NCI-H2196 treated with DMSO at 0.1 percent for 48 hours (cell line): ENCODE results near the gene LAMA2.

Source experiments
- DNase-seq: peaks from one replicate; lab custom pipeline; 2025; ENCODE audit not compliant: unreplicated experiment; lab: John Stamatoyannopoulos, UW

LAMA2 gene

GRCh38 chr6:128882991-128883611, at the start of gene LAMA2:
Gene LAMA2 (plus strand): TSS chr6:128883138. CDS start chr6:128883246, 108 bp downstream.
- no peak for DNase-seq

- DNase-seq: no peak
Observed at GRCh38 chr6:128836761-128837160, 46.2 kb upstream of the LAMA2 start.

- DNase-seq: no peak
Observed at GRCh38 chr6:128841518-128841917, 41.4 kb upstream of the LAMA2 start.

GRCh38 chr6:128844598-128844997, 38.3 kb upstream of the LAMA2 start:
- no peak for DNase-seq

- no peak for DNase-seq
Observed at GRCh38 chr6:128847431-128848210, 35.3 kb upstream of the LAMA2 start.

- DNase-seq: no peak
Observed at GRCh38 chr6:128848212-128848935, 34.6 kb upstream of the LAMA2 start.

- no peak for DNase-seq
Observed at GRCh38 chr6:128855581-128856085, 27.3 kb upstream of the LAMA2 start.

GRCh38 chr6:128857806-128858205, 25.1 kb upstream of the LAMA2 start:
- DNase-seq: no peak

GRCh38 chr6:128860782-128861181, 22.2 kb upstream of the LAMA2 start:
- no peak for DNase-seq

GRCh38 chr6:128863983-128864382, 19.0 kb upstream of the LAMA2 start:
- no peak for DNase-seq

GRCh38 chr6:128870746-128871145, 12.2 kb upstream of the LAMA2 start:
- no peak for DNase-seq

- DNase-seq: no peak
Observed at GRCh38 chr6:128874863-128875262, 8.1 kb upstream of the LAMA2 start.

- DNase-seq: no peak
Observed at GRCh38 chr6:128882560-128882959, 378 bp upstream of the LAMA2 start.

GRCh38 chr6:128883906-128884305, 968 bp downstream of the LAMA2 start:
- DNase-seq: no peak

GRCh38 chr6:128885381-128885780, 2.4 kb downstream of the LAMA2 start:
- no peak for DNase-seq

GRCh38 chr6:128886706-128887105, 3.8 kb downstream of the LAMA2 start:
- no peak for DNase-seq

GRCh38 chr6:128888444-128889175, 5.7 kb downstream of the LAMA2 start:
- no peak for DNase-seq

- DNase-seq: no peak
Observed at GRCh38 chr6:128889870-128890269, 6.9 kb downstream of the LAMA2 start.

GRCh38 chr6:128892079-128892478, 9.1 kb downstream of the LAMA2 start:
- no peak for DNase-seq

GRCh38 chr6:128899341-128900050, 16.6 kb downstream of the LAMA2 start:
- no peak for DNase-seq
